ENCODE data around the gene MGME1. TPM values are rescaled to one million over a fixed set of nuclear protein-coding genes. Genes with fewer than 3 reads are reported as not detected.

Gene MGME1
- total RNA-seq, 1 experiment from 2014 or later: 56.0 TPM

DNA sequence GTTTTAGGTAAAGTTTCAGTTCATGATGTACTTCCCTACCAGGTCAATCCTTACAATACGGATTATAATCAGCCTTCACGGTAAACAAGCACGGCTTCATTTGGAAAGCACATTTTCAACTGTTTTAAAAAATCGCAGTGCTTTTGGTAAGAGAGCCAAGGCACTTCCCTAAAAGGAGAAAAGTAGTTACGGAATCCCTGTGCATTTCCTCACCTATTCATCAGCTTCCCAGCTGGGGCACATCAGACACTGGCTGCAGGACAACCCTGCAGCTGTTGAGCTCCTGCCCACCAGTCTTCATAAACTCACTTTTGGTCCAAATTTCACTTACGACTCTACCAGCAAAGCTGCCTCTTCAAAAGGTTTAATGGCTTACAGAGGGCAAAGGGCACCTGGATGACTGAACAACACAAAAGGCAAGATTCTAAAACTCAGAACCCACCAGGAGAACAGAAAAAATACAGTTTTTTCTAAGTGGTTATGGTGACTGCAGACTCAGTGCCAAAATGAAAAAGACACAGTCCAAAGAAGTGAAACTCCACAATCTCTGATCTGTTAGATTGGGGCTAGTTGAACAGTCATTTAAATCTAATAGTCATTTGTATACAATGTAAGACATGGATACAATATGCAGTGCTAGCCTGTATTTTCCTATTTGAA, 7.8 kb upstream of the MGME1 start:
- ChIA-PET POLR2A (interaction anchor here (0.6 to 0.7 kb wide), 2 partner anchors 10 to 37 kb away, joined by 3 to 4 read pairs; no protein-coding TSS in a partner anchor), CTCF (interaction anchor here (0.9 kb wide), 1 partner anchor 22 kb away, joined by 3 read pairs; no protein-coding TSS in a partner anchor)
- no peak for ATAC-seq
- H3K4me3 Mint-ChIP-seq: peak overlapping the region; percentile 86
- H3K9me3 Mint-ChIP-seq: no peaks in the 10 kb centered on the region
- H3K4me1 Mint-ChIP-seq: peaks cover 90% of the 10 kb centered on the region
- peaks cover 29% of the 10 kb centered on the region for H3K36me3 Mint-ChIP-seq
- H3K27ac Mint-ChIP-seq: peak overlapping the region; percentile 91
- DNase-seq (ENCODE audit: low spot score): no peak
- H3K27me3 Mint-ChIP-seq (ENCODE audit: low read depth): no peaks in the 10 kb centered on the region
- TF ChIP-seq SOX15 (CRISPR knock-in tag; IDR thresholded peaks at IDR 0.05): no peak
- TF ChIP-seq ELF4 (CRISPR knock-in tag; IDR thresholded peaks at IDR 0.05; ENCODE audit: low read depth): no peak
- TF ChIP-seq SMAD4 (CRISPR knock-in tag; IDR thresholded peaks at IDR 0.05): no peak
- TF ChIP-seq FOXP1 (CRISPR knock-in tag; IDR thresholded peaks at IDR 0.05; ENCODE audit: borderline replicate concordance): no peak
- TF ChIP-seq, protein P1, sequence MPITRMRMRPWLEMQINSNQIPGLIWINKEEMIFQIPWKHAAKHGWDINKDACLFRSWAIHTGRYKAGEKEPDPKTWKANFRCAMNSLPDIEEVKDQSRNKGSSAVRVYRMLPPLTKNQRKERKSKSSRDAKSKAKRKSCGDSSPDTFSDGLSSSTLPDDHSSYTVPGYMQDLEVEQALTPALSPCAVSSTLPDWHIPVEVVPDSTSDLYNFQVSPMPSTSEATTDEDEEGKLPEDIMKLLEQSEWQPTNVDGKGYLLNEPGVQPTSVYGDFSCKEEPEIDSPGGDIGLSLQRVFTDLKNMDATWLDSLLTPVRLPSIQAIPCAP (CRISPR knock-in tag; IDR thresholded peaks at IDR 0.05): no peak
- TF ChIP-seq RORB (CRISPR knock-in tag; IDR thresholded peaks at IDR 0.05): no peak

DNA sequence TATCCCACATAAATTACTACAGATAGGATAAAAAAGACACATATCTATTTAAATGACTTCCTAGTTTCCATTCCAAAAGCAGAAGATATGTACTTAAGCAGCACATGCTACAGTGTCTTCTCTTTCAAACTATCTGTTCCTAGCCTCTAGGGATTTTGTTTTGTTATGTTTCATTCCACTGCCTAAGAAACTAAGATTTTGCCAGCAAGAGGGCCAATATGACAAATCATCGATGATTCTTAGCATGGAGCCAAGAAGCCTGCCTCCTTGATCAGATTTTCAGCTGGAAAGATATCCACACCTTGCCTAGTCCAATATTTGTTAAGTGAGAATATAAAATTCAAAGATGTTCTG, 7.3 kb upstream of the MGME1 start:
- peak overlapping the region; percentile 86 for H3K4me3 Mint-ChIP-seq
- TF ChIP-seq ZNF425 (CRISPR knock-in tag; conservative IDR thresholded peaks at IDR 0.05): 0 out of 2 replicates have a peak, but pooled peaks have one; percentile 14
- TF ChIP-seq ERG (CRISPR knock-in tag; IDR thresholded peaks at IDR 0.05): no peak
- CTCF ChIA-PET: interaction anchor here (0.9 to 1.8 kb wide), 2 partner anchors 23 kb away, joined by 3 to 8 read pairs; no protein-coding TSS in a partner anchor

DNA sequence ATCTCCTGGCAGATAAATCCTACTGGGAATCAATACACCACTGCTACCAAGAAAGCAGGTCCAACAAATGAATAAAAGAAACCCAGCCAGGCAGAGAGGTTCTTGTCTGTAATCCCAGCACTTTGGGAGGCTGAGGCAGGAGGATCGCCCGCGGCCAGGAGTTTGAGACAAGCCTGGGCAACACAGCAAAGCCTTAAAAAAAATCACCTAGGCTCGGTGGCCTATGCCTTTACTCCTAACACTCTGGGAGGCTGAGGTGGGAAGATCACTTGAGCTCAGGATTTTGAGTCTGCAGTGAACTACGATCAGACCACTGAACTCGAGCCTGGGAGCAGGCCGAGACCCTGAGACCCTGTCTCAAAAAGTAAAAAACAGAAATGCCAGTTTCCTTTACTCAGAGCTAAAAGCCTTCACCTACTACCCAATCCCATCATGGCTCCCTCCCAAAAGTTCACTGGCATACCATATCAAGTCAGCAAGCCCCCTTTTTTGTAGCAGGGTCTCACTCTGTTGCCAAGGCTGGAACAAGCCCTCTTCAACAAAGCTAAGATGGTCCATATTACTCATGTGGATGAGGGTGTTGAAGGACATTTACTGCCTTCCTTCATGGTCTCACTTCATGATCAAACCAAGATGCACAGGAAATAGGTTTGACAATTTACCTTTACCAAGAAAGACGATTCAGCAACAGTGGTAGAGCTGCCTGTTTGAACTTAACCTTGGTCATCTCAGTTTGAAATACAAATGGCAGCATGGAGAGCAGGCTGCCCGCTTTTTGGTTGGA, 5.5 kb upstream of the MGME1 start:
- H3K27me3 Mint-ChIP-seq (ENCODE audit: low read depth): no peaks in the 10 kb centered on the region
- H3K4me3 Mint-ChIP-seq: peak overlapping the region; percentile 86
- CTCF ChIA-PET: interaction anchor here (0.6 to 1.8 kb wide), 2 partner anchors 24 to 314 kb away, joined by 3 to 8 read pairs; no protein-coding TSS in a partner anchor
- DNase-seq (ENCODE audit: low spot score) (no peak), ATAC-seq (no peak)
- peak overlapping the region; percentile 90 for H3K27ac Mint-ChIP-seq
- POLR2A ChIA-PET: interaction anchor here (0.6 to 0.7 kb wide), 2 partner anchors 110 to 394 kb away, joined by 3 to 4 read pairs; partner anchors contain the start of gene DSTN
- H3K9me3 Mint-ChIP-seq: no peaks in the 10 kb centered on the region
- H3K36me3 Mint-ChIP-seq: peaks cover 35% of the 10 kb centered on the region
- peaks cover 85% of the 10 kb centered on the region for H3K4me1 Mint-ChIP-seq
- TF ChIP-seq, protein P2, sequence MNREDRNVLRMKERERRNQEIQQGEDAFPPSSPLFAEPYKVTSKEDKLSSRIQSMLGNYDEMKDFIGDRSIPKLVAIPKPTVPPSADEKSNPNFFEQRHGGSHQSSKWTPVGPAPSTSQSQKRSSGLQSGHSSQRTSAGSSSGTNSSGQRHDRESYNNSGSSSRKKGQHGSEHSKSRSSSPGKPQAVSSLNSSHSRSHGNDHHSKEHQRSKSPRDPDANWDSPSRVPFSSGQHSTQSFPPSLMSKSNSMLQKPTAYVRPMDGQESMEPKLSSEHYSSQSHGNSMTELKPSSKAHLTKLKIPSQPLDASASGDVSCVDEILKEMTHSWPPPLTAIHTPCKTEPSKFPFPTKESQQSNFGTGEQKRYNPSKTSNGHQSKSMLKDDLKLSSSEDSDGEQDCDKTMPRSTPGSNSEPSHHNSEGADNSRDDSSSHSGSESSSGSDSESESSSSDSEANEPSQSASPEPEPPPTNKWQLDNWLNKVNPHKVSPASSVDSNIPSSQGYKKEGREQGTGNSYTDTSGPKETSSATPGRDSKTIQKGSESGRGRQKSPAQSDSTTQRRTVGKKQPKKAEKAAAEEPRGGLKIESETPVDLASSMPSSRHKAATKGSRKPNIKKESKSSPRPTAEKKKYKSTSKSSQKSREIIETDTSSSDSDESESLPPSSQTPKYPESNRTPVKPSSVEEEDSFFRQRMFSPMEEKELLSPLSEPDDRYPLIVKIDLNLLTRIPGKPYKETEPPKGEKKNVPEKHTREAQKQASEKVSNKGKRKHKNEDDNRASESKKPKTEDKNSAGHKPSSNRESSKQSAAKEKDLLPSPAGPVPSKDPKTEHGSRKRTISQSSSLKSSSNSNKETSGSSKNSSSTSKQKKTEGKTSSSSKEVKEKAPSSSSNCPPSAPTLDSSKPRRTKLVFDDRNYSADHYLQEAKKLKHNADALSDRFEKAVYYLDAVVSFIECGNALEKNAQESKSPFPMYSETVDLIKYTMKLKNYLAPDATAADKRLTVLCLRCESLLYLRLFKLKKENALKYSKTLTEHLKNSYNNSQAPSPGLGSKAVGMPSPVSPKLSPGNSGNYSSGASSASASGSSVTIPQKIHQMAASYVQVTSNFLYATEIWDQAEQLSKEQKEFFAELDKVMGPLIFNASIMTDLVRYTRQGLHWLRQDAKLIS (CRISPR knock-in tag; IDR thresholded peaks at IDR 0.05; ENCODE audit: borderline replicate concordance): no peak
- peak; percentile 34; the same call in 1 of the 2 replicates for TF ChIP-seq GABPB1 (CRISPR knock-in tag; IDR thresholded peaks at IDR 0.05)
- TF ChIP-seq ERG (CRISPR knock-in tag; IDR thresholded peaks at IDR 0.05): 0 out of 2 replicates have a peak, but pooled peaks have one; percentile 25
- 0 out of 2 replicates have a peak, but pooled peaks have one; percentile 35 for TF ChIP-seq AR (CRISPR knock-in tag; IDR thresholded peaks at IDR 0.05)
- TF ChIP-seq, protein P3, sequence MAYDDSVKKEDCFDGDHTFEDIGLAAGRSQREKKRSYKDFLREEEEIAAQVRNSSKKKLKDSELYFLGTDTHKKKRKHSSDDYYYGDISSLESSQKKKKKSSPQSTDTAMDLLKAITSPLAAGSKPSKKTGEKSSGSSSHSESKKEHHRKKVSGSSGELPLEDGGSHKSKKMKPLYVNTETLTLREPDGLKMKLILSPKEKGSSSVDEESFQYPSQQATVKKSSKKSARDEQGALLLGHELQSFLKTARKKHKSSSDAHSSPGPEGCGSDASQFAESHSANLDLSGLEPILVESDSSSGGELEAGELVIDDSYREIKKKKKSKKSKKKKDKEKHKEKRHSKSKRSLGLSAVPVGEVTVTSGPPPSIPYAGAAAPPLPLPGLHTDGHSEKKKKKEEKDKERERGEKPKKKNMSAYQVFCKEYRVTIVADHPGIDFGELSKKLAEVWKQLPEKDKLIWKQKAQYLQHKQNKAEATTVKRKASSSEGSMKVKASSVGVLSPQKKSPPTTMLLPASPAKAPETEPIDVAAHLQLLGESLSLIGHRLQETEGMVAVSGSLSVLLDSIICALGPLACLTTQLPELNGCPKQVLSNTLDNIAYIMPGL (CRISPR knock-in tag; IDR thresholded peaks at IDR 0.05): no peak
- peak; percentile 60; the same call in 1 of the 2 replicates for TF ChIP-seq ZNF671 (CRISPR knock-in tag; IDR thresholded peaks at IDR 0.05)

More for the DNA sequence above, 7.3 kb upstream of the MGME1 start:
- ATAC-seq: no peak
- Mint-ChIP-seq H3K27ac (peak overlapping the region; percentile 61), H3K27me3 (ENCODE audit: low read depth) (no peaks in the 10 kb centered on the region), H3K4me1 (peaks cover 94% of the 10 kb centered on the region), H3K9me3 (no peaks in the 10 kb centered on the region), H3K36me3 (peaks cover 29% of the 10 kb centered on the region)
- POLR2A ChIA-PET: interaction anchor here (1.2 kb wide), 1 partner anchor 10 kb away, joined by 4 read pairs; no protein-coding TSS in a partner anchor
- DNase-seq (ENCODE audit: low spot score): no peak
